Activated B cell treated with CpG ODN at 0.5 μM for 24 hours (primary cell): ENCODE results near the gene POMGNT1. TPM values are rescaled to one million over a fixed set of nuclear protein-coding genes. Genes with fewer than 3 reads are reported as not detected.

Source experiments
- ATAC-seq: fragments of 200-7000 bp; cut with Tn5 transposase; one replicate; pipeline ENCODE4 v1.10.0; 2021; ENCODE audit warnings: low read depth, mild to moderate bottlenecking, moderate library complexity
- CTCF ChIA-PET: fragments of 350-600 bp; sonication (Branson Sonifier 250); formaldehyde crosslinking; loops from one replicate; lab custom pipeline; 2021; ENCODE audit warnings: antibody characterized with exemption; lab: Charles Lee
- POLR2A ChIA-PET: fragments of 350-600 bp; sonication (Branson Sonifier 250); formaldehyde crosslinking; loops from one replicate; lab custom pipeline; 2021; ENCODE audit warnings: antibody characterized with exemption; lab: Charles Lee
- DNase-seq: peaks from one replicate; pipeline ENCODE4 v3.0.0; 2022
- H3K27ac Mint-ChIP-seq: one replicate; pipeline ENCODE4 v1.8.0; 2020; ENCODE audit warnings: mixed read lengths
- H3K27me3 Mint-ChIP-seq: one replicate; pipeline ENCODE4 v1.8.0; 2021; ENCODE audit warnings: mixed read lengths
- H3K36me3 Mint-ChIP-seq: one replicate; pipeline ENCODE4 v1.8.0; 2021; ENCODE audit warnings: low read depth, mixed read lengths
- H3K4me1 Mint-ChIP-seq: one replicate; pipeline ENCODE4 v1.8.0; 2021; ENCODE audit warnings: mixed read lengths
- H3K4me3 Mint-ChIP-seq: one replicate; pipeline ENCODE4 v1.8.0; 2020; ENCODE audit warnings: mild to moderate bottlenecking, mixed read lengths
- H3K9me3 Mint-ChIP-seq: one replicate; pipeline ENCODE4 v1.8.0; 2020; ENCODE audit warnings: mixed read lengths
- CTCF ChIP-seq: fragments of 200-600 bp; IDR thresholded peaks from one replicate; pipeline ENCODE4 v1.8.0; 2022; ENCODE audit warnings: antibody characterized with exemption, mild to moderate bottlenecking
- intact Hi-C: fragments of 100-400 bp; cut with micrococcal nuclease; formaldehyde crosslinking; loops from one replicate; pipeline ENCODE4 v1.15.1; 2024
- total RNA-seq: library from RNA; stranded (reverse); gene quantifications from 2 replicates; pipeline ENCODE4 v1.2.3, GENCODE V29; 2022

The POMGNT1 gene
- total RNA-seq, 1 donor from 2014 or later: 39.5 TPM

GRCh38 chr1:46179138-46180081 is 18.8 kb downstream of the POMGNT1 start:
- DNase-seq (peak; percentile 40), ATAC-seq (peak; percentile 80)
- Mint-ChIP-seq H3K27ac (no peak overlapping the region), H3K4me3 (no peak overlapping the region), H3K27me3 (no peaks in the 10 kb centered on the region), H3K36me3 (no peaks in the 10 kb centered on the region), H3K9me3 (no peaks in the 10 kb centered on the region), H3K4me1 (peaks cover 8% of the 10 kb centered on the region)
- intact Hi-C loops: loop anchor here (1.0 to 5.0 kb wide), 4 partner anchors 44 to 169 kb away; partner anchors contain the start of gene PIK3R3
- TF ChIP-seq CTCF: peak; percentile 85
- ChIA-PET CTCF (interaction anchor here (8.7 kb wide), 1 partner anchor 142 kb away, joined by 85 read pairs; no protein-coding TSS in a partner anchor), POLR2A (interaction anchor here (0.6 kb wide), 1 partner anchor 144 kb away, joined by 4 read pairs; no protein-coding TSS in a partner anchor)

GRCh38 chr1:46176211-46176865 is 21.9 kb downstream of the POMGNT1 start, which contains the start of gene P3R3URF:
Gene P3R3URF, minus strand, starts transcription at chr1:46176488. Its CDS starts 17 bp downstream, at chr1:46176471.
- intact Hi-C loops: loop anchor here (5.0 kb wide), 1 partner anchor 44 kb away; the partner anchor contains the start of gene PIK3R3
- ChIA-PET POLR2A (interaction anchor here (1.0 kb wide), 1 partner anchor 481 kb away, joined by 3 read pairs; no protein-coding TSS in a partner anchor), CTCF (interaction anchor here (1.1 kb wide), 1 partner anchor 140 kb away, joined by 3 read pairs; no protein-coding TSS in a partner anchor)
- Mint-ChIP-seq H3K27me3 (no peaks in the 10 kb centered on the region), H3K4me1 (peaks cover 7% of the 10 kb centered on the region), H3K36me3 (no peaks in the 10 kb centered on the region), H3K27ac (no peak within 1 kb of the TSS), H3K4me3 (no peak within 1 kb of the TSS), H3K9me3 (no peaks in the 10 kb centered on the region)
- ATAC-seq (no peak), DNase-seq (no peak)
- no peak for TF ChIP-seq CTCF

- ChIA-PET CTCF (interaction anchor here (1.0 to 1.1 kb wide), 2 partner anchors 8 to 139 kb away, joined by 3 read pairs; no protein-coding TSS in a partner anchor), POLR2A (interaction anchor here (0.5 to 1.0 kb wide), 2 partner anchors 440 to 480 kb away, joined by 3 read pairs; no protein-coding TSS in a partner anchor)
- Mint-ChIP-seq H3K27me3 (no peaks in the 10 kb centered on the region), H3K4me3 (no peak overlapping the region), H3K27ac (no peak overlapping the region), H3K9me3 (no peaks in the 10 kb centered on the region), H3K36me3 (no peaks in the 10 kb centered on the region), H3K4me1 (peaks cover 13% of the 10 kb centered on the region)
- TF ChIP-seq CTCF: no peak
- DNase-seq (no peak), ATAC-seq (no peak)
- intact Hi-C loops: loop anchor here (5.0 kb wide), 1 partner anchor 43 kb away; the partner anchor contains the start of gene PIK3R3
These were observed 23.0 kb downstream of the POMGNT1 start for GRCh38 chr1:46175243-46175642.

- DNase-seq (no peak), ATAC-seq (no peak)
- ChIA-PET CTCF (interaction anchor here (1.0 to 1.1 kb wide), 2 partner anchors 7 to 138 kb away, joined by 3 read pairs; no protein-coding TSS in a partner anchor), POLR2A (interaction anchor here (0.5 kb wide), 1 partner anchor 439 kb away, joined by 3 read pairs; no protein-coding TSS in a partner anchor)
- intact Hi-C loops: loop anchor here (5.0 kb wide), 1 partner anchor 42 kb away; the partner anchor contains the start of gene PIK3R3
- H3K27me3 Mint-ChIP-seq: no peaks in the 10 kb centered on the region
- no peak within 1 kb of the TSS for H3K4me3 Mint-ChIP-seq
- no peaks in the 10 kb centered on the region for H3K36me3 Mint-ChIP-seq
- peaks cover 13% of the 10 kb centered on the region for H3K4me1 Mint-ChIP-seq
- no peaks in the 10 kb centered on the region for H3K9me3 Mint-ChIP-seq
- no peak for TF ChIP-seq CTCF
- no peak within 1 kb of the TSS for H3K27ac Mint-ChIP-seq
These were observed 23.6 kb downstream of the POMGNT1 start, which contains the start of gene TSPAN1 for GRCh38 chr1:46174448-46175231. Gene TSPAN1, plus strand, starts transcription at chr1:46175087. Its CDS starts 6,021 bp downstream, at chr1:46181108.
